Measurements from ENCODE around the gene SFRP5.

Gene SFRP5

DNA sequence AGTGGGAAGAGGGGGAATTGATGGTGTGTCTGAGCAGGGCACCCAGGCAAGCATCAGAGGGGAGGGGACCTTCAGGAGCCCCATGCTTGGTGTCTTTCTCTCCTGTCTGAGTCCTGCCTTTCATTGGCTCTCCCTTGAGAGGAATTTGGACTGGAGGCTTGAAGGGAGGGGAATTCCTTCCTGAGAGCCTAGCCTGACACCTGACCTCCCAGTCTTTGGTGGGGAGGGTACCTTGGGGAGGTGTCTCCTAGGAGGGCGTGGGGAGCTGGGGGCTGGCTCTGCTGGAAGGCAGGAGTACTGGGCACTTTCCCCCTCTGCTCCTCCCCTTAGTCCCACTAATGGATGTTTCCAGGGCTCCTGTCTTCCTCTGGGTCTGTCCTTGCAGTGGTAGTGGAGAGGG is 1.3 kb upstream of the SFRP5 start:
- Histone ChIP-seq H3K4me1 (ENCODE audit: insufficient read depth, low read length, severe bottlenecking) (no peaks in the 10 kb centered on the region), H4K20me1 (ENCODE audit: insufficient read depth, low read length) (no peaks in the 10 kb centered on the region), H3K9ac (ENCODE audit: low read length) (no peak overlapping the region), H3K27me3 (ENCODE audit: insufficient read depth, low read length) (no peaks in the 10 kb centered on the region), H3K4me3 (ENCODE audit: low read depth, low read length, poor library complexity, severe bottlenecking) (no peak overlapping the region), H3K27ac (ENCODE audit: low read depth, low read length, poor library complexity, severe bottlenecking) (no peak overlapping the region), H3K4me2 (ENCODE audit: low read length) (no peak overlapping the region), H3K36me3 (ENCODE audit: insufficient read depth, low read length) (no peaks in the 10 kb centered on the region), H3K79me2 (ENCODE audit: insufficient read depth, low read length) (no peaks in the 10 kb centered on the region), H3F3A (ENCODE audit: insufficient read depth, low read length) (no peaks in the 10 kb centered on the region), H3K9me2 (ENCODE audit: low read depth, low read length) (no peaks in the 10 kb centered on the region), H3K9me3 (ENCODE audit: low read length) (no peaks in the 10 kb centered on the region), H2AFZ (ENCODE audit: low read length) (no peak overlapping the region)
- no peak for TF ChIP-seq CTCF (IDR thresholded peaks at IDR 0.05; ENCODE audit: low read length)
- no peak for TF ChIP-seq EZH2 (IDR thresholded peaks at IDR 0.05; ENCODE audit: borderline replicate concordance, low read length)

- H3K4me2 ChIP-seq (ENCODE audit: low read length) = no peak overlapping the region
Measured at GRCh38 chr10:97771055-97771891, 526 bp downstream of the SFRP5 start.

GRCh38 chr10:97770255-97770654 is 1.5 kb downstream of the SFRP5 start:
- Histone ChIP-seq H3K9me2 (ENCODE audit: low read depth, low read length) (no peaks in the 10 kb centered on the region), H3K36me3 (ENCODE audit: insufficient read depth, low read length) (no peaks in the 10 kb centered on the region), H3K4me3 (ENCODE audit: low read depth, low read length, poor library complexity, severe bottlenecking) (no peak overlapping the region), H4K20me1 (ENCODE audit: insufficient read depth, low read length) (no peaks in the 10 kb centered on the region), H2AFZ (ENCODE audit: low read length) (no peak overlapping the region), H3K27ac (ENCODE audit: low read depth, low read length, poor library complexity, severe bottlenecking) (no peak overlapping the region), H3F3A (ENCODE audit: insufficient read depth, low read length) (no peaks in the 10 kb centered on the region), H3K79me2 (ENCODE audit: insufficient read depth, low read length) (no peaks in the 10 kb centered on the region), H3K27me3 (ENCODE audit: insufficient read depth, low read length) (no peaks in the 10 kb centered on the region), H3K9me3 (ENCODE audit: low read length) (no peaks in the 10 kb centered on the region), H3K4me2 (ENCODE audit: low read length) (no peak overlapping the region), H3K4me1 (ENCODE audit: insufficient read depth, low read length, severe bottlenecking) (no peaks in the 10 kb centered on the region), H3K9ac (ENCODE audit: low read length) (no peak overlapping the region)
- TF ChIP-seq EZH2 (IDR thresholded peaks at IDR 0.05; ENCODE audit: borderline replicate concordance, low read length) (no peak), CTCF (IDR thresholded peaks at IDR 0.05; ENCODE audit: low read length) (no peak)

More at GRCh38 chr10:97771055-97771891, 526 bp downstream of the SFRP5 start:
- no peak overlapping the region for H2AFZ ChIP-seq (ENCODE audit: low read length)
- no peaks in the 10 kb centered on the region for H3F3A ChIP-seq (ENCODE audit: insufficient read depth, low read length)
- no peak overlapping the region for H3K9ac ChIP-seq (ENCODE audit: low read length)
- TF ChIP-seq CTCF (IDR thresholded peaks at IDR 0.05; ENCODE audit: low read length) (no peak), EZH2 (IDR thresholded peaks at IDR 0.05; ENCODE audit: borderline replicate concordance, low read length) (no peak)
- no peak overlapping the region for H3K27ac ChIP-seq (ENCODE audit: low read depth, low read length, poor library complexity, severe bottlenecking)
- H3K9me3 ChIP-seq (ENCODE audit: low read length) = no peaks in the 10 kb centered on the region
- H3K4me1 ChIP-seq (ENCODE audit: insufficient read depth, low read length, severe bottlenecking) = no peaks in the 10 kb centered on the region
- no peaks in the 10 kb centered on the region for H3K9me2 ChIP-seq (ENCODE audit: low read depth, low read length)
- no peaks in the 10 kb centered on the region for H3K36me3 ChIP-seq (ENCODE audit: insufficient read depth, low read length)
- H4K20me1 ChIP-seq (ENCODE audit: insufficient read depth, low read length) = no peaks in the 10 kb centered on the region
- no peak overlapping the region for H3K4me3 ChIP-seq (ENCODE audit: low read depth, low read length, poor library complexity, severe bottlenecking)
- no peaks in the 10 kb centered on the region for H3K27me3 ChIP-seq (ENCODE audit: insufficient read depth, low read length)
- H3K79me2 ChIP-seq (ENCODE audit: insufficient read depth, low read length) = no peaks in the 10 kb centered on the region
